ENCODE data around the gene EGFL6.

EGFL6 gene

DNA sequence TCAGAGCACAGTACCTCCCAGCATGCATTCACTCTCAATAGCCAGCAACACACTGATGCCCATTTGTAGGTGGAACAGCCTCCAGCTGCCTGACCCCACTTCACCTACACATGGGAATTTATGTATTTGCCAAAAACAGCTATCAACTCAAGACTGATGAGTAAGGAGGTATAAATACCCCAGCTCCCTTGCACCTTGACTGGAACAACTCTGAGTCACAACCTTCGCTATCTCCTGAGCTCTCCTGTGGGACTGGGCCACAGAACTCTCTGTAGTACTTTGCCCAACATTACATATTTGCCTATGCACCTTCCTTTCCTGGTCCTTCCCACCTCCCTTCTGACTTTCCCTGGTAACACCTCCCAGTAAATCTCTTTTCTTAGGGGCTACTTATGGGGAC, 16.5 kb upstream of the EGFL6 start:
- TF ChIP-seq, protein P1, sequence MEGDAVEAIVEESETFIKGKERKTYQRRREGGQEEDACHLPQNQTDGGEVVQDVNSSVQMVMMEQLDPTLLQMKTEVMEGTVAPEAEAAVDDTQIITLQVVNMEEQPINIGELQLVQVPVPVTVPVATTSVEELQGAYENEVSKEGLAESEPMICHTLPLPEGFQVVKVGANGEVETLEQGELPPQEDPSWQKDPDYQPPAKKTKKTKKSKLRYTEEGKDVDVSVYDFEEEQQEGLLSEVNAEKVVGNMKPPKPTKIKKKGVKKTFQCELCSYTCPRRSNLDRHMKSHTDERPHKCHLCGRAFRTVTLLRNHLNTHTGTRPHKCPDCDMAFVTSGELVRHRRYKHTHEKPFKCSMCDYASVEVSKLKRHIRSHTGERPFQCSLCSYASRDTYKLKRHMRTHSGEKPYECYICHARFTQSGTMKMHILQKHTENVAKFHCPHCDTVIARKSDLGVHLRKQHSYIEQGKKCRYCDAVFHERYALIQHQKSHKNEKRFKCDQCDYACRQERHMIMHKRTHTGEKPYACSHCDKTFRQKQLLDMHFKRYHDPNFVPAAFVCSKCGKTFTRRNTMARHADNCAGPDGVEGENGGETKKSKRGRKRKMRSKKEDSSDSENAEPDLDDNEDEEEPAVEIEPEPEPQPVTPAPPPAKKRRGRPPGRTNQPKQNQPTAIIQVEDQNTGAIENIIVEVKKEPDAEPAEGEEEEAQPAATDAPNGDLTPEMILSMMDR (conservative IDR thresholded peaks at IDR 0.05; ENCODE audit: control insufficient read depth, insufficient read depth, low read depth, low read length), result no peak
- no peak overlapping the region for H3K4me3 ChIP-seq (ENCODE audit: control insufficient read depth, low read depth, low read length)
- no peak for DNase-seq (ENCODE audit: low read depth)

DNA sequence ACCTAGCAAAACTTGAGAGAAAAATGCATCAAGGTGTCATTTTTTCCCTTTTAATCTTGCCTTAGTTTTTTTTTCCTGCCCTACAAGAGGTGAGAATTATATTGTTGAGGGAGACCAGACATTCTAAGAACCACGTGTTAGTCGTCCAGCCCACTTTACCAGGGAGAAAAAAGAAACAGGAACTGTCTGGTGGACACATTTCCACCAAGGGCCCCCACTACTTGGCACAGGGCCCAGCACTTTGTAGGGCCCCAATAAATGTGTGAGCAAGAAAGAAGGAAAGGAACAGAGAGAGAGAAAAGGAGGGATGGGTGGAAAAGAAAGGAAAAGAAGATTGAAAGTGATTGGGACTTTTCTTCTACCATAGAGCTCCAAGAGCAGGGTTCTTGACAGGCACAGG, 3.9 kb upstream of the EGFL6 start:
- no peak overlapping the region for H3K4me3 ChIP-seq (ENCODE audit: control insufficient read depth, low read depth, low read length)
- TF ChIP-seq, protein P1 (conservative IDR thresholded peaks at IDR 0.05; ENCODE audit: control insufficient read depth, insufficient read depth, low read depth, low read length), result no peak
- DNase-seq (ENCODE audit: low read depth), result no peak

GRCh38 chrX:13570261-13570605, 832 bp downstream of the EGFL6 start:
- no peak overlapping the region for H3K4me3 ChIP-seq (ENCODE audit: control insufficient read depth, low read depth, low read length)
- no peak for DNase-seq (ENCODE audit: low read depth)
- TF ChIP-seq, protein P1 (conservative IDR thresholded peaks at IDR 0.05; ENCODE audit: control insufficient read depth, insufficient read depth, low read depth, low read length), result no peak

GRCh38 chrX:13571136-13571535, 1.7 kb downstream of the EGFL6 start:
- no peak for DNase-seq (ENCODE audit: low read depth)
- no peak overlapping the region for H3K4me3 ChIP-seq (ENCODE audit: control insufficient read depth, low read depth, low read length)
- TF ChIP-seq, protein P1 (conservative IDR thresholded peaks at IDR 0.05; ENCODE audit: control insufficient read depth, insufficient read depth, low read depth, low read length), result no peak

DNA sequence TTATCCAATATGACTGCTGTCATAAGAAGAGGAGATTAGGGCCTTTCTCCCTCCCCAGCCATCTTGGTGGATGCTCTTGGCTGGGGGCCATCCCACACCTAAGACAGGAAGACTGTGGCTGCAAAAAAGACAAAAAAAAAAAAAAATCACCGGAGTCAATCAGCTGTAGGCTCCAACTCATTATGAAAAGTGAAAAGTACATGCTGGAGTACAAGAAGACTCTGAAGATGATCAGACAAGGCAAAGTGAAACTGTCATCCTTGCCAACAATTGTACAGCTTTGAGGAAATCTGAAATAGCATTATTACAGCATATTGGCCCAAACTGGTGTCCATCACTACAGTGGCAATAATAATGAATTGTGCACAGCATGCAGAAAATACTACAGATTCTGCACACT, 5.2 kb downstream of the EGFL6 start:
- no peak overlapping the region for H3K4me3 ChIP-seq (ENCODE audit: control insufficient read depth, low read depth, low read length)
- no peak for DNase-seq (ENCODE audit: low read depth)
- TF ChIP-seq, protein P1 (conservative IDR thresholded peaks at IDR 0.05; ENCODE audit: control insufficient read depth, insufficient read depth, low read depth, low read length), result no peak

DNA sequence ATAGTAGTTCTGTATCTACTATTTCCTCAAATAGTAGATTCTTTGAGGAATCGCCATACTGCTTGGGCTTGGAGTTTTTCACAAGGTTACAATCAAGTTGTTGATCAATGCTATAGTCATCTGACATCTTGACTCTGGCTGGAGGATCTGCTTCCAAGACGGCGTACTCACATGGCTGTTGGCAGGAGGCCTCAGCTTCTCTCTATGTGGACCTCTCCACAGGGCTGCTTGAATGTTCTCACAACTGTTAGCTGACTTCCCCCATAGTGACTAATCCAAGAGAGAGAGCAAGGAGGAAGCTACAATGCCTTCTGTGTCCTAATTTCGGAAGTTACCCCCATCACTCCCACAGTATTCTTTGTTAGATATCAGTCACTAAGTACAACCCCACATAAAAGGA, 10.3 kb downstream of the EGFL6 start:
- peak; percentile 62 for DNase-seq (ENCODE audit: low read depth)
- TF ChIP-seq, protein P1 (conservative IDR thresholded peaks at IDR 0.05; ENCODE audit: control insufficient read depth, insufficient read depth, low read depth, low read length), result no peak
- no peak overlapping the region for H3K4me3 ChIP-seq (ENCODE audit: control insufficient read depth, low read depth, low read length)

GRCh38 chrX:13581554-13581953, 12.2 kb downstream of the EGFL6 start:
- DNase-seq (ENCODE audit: low read depth), result peak; percentile 60
- no peak overlapping the region for H3K4me3 ChIP-seq (ENCODE audit: control insufficient read depth, low read depth, low read length)
- TF ChIP-seq, protein P1 (conservative IDR thresholded peaks at IDR 0.05; ENCODE audit: control insufficient read depth, insufficient read depth, low read depth, low read length), result no peak
